ENCODE data around the gene HSPB6. TPM values are rescaled to one million over a fixed set of nuclear protein-coding genes. Genes with fewer than 3 reads are reported as not detected.

Gene HSPB6
- total RNA-seq, 1 donor: 297 TPM

DNA sequence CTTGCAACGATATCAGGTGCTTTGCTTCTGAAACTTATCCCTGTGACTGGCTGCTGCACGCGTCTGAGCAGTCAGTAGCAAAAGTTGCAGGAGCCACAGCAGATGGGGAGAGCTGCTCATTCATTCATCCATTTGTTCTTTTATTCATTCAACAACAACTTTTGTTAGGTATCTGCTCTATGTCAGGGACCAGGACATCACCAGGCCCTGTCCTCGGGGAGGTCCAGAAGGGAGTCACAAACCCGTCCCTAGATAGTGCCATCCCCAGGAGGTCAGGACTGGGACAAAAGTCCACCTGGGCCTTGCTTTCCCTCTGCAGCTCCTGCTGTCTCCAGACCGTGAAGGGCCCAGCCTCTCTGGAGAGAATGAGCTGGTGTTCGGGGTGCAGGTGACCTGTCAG is 21.1 kb upstream of the HSPB6 start:
- no peak for DNase-seq (ENCODE audit: low read depth)
- H3K4me3 ChIP-seq (ENCODE audit: low read depth, low read length): no peak overlapping the region
- TF ChIP-seq, protein P1, sequence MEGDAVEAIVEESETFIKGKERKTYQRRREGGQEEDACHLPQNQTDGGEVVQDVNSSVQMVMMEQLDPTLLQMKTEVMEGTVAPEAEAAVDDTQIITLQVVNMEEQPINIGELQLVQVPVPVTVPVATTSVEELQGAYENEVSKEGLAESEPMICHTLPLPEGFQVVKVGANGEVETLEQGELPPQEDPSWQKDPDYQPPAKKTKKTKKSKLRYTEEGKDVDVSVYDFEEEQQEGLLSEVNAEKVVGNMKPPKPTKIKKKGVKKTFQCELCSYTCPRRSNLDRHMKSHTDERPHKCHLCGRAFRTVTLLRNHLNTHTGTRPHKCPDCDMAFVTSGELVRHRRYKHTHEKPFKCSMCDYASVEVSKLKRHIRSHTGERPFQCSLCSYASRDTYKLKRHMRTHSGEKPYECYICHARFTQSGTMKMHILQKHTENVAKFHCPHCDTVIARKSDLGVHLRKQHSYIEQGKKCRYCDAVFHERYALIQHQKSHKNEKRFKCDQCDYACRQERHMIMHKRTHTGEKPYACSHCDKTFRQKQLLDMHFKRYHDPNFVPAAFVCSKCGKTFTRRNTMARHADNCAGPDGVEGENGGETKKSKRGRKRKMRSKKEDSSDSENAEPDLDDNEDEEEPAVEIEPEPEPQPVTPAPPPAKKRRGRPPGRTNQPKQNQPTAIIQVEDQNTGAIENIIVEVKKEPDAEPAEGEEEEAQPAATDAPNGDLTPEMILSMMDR (IDR thresholded peaks at IDR 0.05; ENCODE audit: insufficient read depth, low read length): no peak

DNA sequence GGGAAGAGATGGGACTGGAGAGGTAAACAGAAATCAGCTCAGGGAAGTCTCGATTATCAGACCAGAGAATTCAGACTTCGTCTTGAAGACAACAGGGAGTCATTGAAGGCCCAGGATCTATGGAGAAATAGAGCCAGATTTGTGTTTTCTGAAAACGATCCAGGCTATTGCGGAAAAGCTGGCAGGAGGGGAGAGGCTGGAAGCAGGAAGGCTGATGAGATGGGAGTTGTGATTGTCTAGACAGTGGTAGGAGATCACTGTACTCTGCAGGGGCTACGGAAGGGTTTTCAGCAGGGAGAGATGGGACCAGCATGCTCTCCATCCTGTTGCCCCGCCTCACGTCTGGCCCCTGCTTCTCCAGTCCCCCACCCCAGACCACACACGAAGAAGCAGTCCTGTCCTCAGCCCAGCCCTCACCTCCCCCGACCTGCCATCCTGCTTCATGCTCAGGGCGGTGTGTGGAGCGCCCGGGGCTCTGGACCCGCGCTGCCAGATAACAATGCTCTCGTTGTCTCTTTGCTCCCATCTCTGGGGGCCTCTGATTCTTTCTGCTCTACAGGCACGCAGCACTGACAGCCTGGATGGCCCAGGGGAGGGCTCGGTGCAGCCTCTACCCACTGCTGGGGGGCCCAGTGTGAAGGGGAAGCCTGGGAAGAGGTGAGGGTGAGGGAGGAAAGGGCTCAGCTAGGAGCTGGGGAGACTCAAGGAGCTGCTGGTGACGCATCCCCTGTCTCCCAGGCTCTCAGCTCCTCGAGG is 20.4 kb upstream of the HSPB6 start:
- no peak overlapping the region for H3K4me3 ChIP-seq (ENCODE audit: low read depth, low read length)
- DNase-seq (ENCODE audit: low read depth): peak; percentile 10
- TF ChIP-seq, protein P1 (IDR thresholded peaks at IDR 0.05; ENCODE audit: insufficient read depth, low read length): no peak

- TF ChIP-seq, protein P1 (IDR thresholded peaks at IDR 0.05; ENCODE audit: insufficient read depth, low read length): no peak
- peak overlapping the region; percentile 78 for H3K4me3 ChIP-seq (ENCODE audit: low read depth, low read length)
- DNase-seq (ENCODE audit: low read depth): no peak
Measured at GRCh38 chr19:35776102-35776788, 19.4 kb upstream of the HSPB6 start.

- peak; percentile 93 for DNase-seq (ENCODE audit: low read depth)
Measured at GRCh38 chr19:35775298-35776101, 18.7 kb upstream of the HSPB6 start, which contains the start of gene ARHGAP33. Gene ARHGAP33 (plus strand): TSS chr19:35775564. CDS start chr19:35775659, 95 bp downstream.

GRCh38 chr19:35775046-35775297 is 18.1 kb upstream of the HSPB6 start:
- TF ChIP-seq, protein P1 (IDR thresholded peaks at IDR 0.05; ENCODE audit: insufficient read depth, low read length): no peak
- DNase-seq (ENCODE audit: low read depth): no peak
- H3K4me3 ChIP-seq (ENCODE audit: low read depth, low read length): peak overlapping the region; percentile 55

More at GRCh38 chr19:35775298-35776101, 18.7 kb upstream of the HSPB6 start, which contains the start of gene ARHGAP33:
- peak within 1 kb of the TSS; percentile 78 for H3K4me3 ChIP-seq (ENCODE audit: low read depth, low read length)
- TF ChIP-seq, protein P1 (IDR thresholded peaks at IDR 0.05; ENCODE audit: insufficient read depth, low read length): no peak

DNA sequence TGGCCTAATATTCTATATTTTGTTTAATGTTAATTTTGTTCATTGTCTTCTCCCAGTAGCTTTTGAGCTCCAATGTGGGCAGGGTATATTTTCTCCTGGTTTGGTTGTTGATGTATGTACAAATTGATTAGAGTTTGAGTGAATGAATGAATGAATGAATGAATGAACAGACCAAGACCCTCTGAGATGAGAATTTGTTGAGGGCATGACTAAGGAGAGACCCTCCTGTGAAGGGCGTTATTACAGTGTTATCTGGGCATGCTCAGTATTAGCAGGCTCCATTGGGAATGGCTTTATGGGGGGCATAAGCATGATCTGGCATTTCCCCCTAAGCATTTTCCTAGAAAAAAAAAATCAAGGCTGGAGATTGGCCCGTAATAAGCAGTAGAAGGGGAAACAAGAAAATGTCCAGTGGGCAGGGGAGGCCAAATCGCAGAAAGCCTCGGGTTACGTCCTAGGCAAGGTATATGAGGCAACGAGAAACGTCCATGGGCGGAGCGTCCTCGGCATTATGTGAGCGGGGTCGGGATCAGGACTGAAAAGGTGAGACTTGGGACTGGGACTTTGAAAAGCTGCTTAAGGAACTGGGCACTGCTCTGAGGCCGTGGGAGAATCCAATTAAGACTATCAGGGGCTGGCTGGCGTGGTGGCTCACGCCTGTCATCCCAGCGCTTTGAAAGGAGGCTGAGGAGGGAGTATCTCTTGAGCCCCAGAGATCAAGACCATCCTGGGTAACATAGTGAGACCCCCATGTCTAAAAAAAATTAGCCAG is 17.6 kb upstream of the HSPB6 start:
- peak overlapping the region; percentile 55 for H3K4me3 ChIP-seq (ENCODE audit: low read depth, low read length)
- peak; percentile 1 for DNase-seq (ENCODE audit: low read depth)
- TF ChIP-seq, protein P1 (IDR thresholded peaks at IDR 0.05; ENCODE audit: insufficient read depth, low read length): no peak
